GM21825 (cell line): Measurements from ENCODE around the gene MYO3B.
"Not testable (repeated sequence)": the region's sequence is repeated elsewhere in the genome, so short reads cannot be mapped to it uniquely, and the experiment has no call there.

Source experiments
- ATAC-seq: cut with Tn5 transposase; IDR thresholded peaks from one replicate; pipeline ENCODE4 v1.9.1; 2021; ENCODE audit warnings: mild to moderate bottlenecking, moderate library complexity; ENCODE audit not compliant: unreplicated experiment

The MYO3B gene

GRCh38 chr2:170408461-170409163 is 230.7 kb downstream of the MYO3B start:
- ATAC-seq = no peak

- ATAC-seq = no peak
Measured at GRCh38 chr2:170409164-170409535, 231.2 kb downstream of the MYO3B start.

- ATAC-seq = no peak
Measured at GRCh38 chr2:170411660-170412059, 233.7 kb downstream of the MYO3B start.

GRCh38 chr2:170420961-170421687 is 243.2 kb downstream of the MYO3B start:
- no peak for ATAC-seq

GRCh38 chr2:170423919-170424318 is 246.0 kb downstream of the MYO3B start:
- no peak for ATAC-seq

- ATAC-seq = no peak
Measured at GRCh38 chr2:170425281-170425751, 247.4 kb downstream of the MYO3B start.

GRCh38 chr2:170428868-170429267 is 250.9 kb downstream of the MYO3B start:
- no peak for ATAC-seq

GRCh38 chr2:170432823-170433222 is 254.9 kb downstream of the MYO3B start:
- ATAC-seq = no peak

GRCh38 chr2:170433448-170433847 is 255.5 kb downstream of the MYO3B start:
- no peak for ATAC-seq

- not testable (repeated sequence) for ATAC-seq
Measured at GRCh38 chr2:170434396-170434795, 256.4 kb downstream of the MYO3B start.

GRCh38 chr2:170434900-170435621 is 257.1 kb downstream of the MYO3B start:
- no peak for ATAC-seq

GRCh38 chr2:170436077-170436943 is 258.4 kb downstream of the MYO3B start:
- no peak for ATAC-seq

GRCh38 chr2:170446078-170446477 is 268.1 kb downstream of the MYO3B start:
- no peak for ATAC-seq

GRCh38 chr2:170449034-170449433 is 271.1 kb downstream of the MYO3B start:
- ATAC-seq = no peak

GRCh38 chr2:170454471-170455372 is 276.8 kb downstream of the MYO3B start:
- no peak for ATAC-seq

- ATAC-seq = no peak
Measured at GRCh38 chr2:170455617-170456426, 277.9 kb downstream of the MYO3B start.

GRCh38 chr2:170456914-170457313 is 279.0 kb downstream of the MYO3B start:
- ATAC-seq = no peak

- no peak for ATAC-seq
Measured at GRCh38 chr2:170457742-170458141, 279.8 kb downstream of the MYO3B start.

GRCh38 chr2:170461889-170462288 is 283.9 kb downstream of the MYO3B start:
- no peak for ATAC-seq
